ENCODE data around the gene TRPM8.

The TRPM8 gene

DNA sequence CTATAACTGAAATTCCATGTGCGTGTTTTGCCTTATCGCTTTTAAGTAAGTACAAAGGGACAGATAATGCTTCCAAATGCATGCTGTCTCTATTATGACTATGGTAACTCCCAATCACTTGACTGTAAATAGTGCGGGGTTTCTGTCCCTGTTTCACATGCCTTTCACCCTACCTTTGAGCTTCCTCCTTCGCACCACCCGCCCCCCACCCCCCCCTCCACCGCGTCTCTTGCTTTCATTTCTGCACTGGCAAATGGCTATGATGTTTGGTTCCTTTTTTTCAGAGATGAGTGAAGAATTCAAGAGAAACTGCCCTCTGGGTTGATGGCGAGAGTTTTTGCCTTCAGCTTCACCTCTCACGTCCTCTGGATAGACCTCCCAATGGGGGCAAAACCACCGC, 108.3 kb downstream of the TRPM8 start:
- H2AFZ ChIP-seq (ENCODE audit: low read depth, low read length): peak overlapping the region; percentile 52; the same call in 1 of the 2 replicates
- peak overlapping the region; percentile 68 for H3K4me3 ChIP-seq (ENCODE audit: low read length)
- H3K9me3 ChIP-seq (ENCODE audit: insufficient read depth, low read length): no peaks in the 10 kb centered on the region
- peaks cover 12% of the 10 kb centered on the region; the same call in 1 of the 2 replicates for H3K27me3 ChIP-seq (ENCODE audit: low read depth, low read length)
- peak overlapping the region; percentile 93 for H3K4me2 ChIP-seq (ENCODE audit: low read length)
- 0 out of 2 replicates have a peak overlapping the region, but pooled peaks have one; percentile 5 for H3K9ac ChIP-seq (ENCODE audit: low read length)
- no peak overlapping the region for H3K27ac ChIP-seq (ENCODE audit: low read length)
- H3K36me3 ChIP-seq (replicated peaks; ENCODE audit: low read depth, low read length): no peaks in the 10 kb centered on the region
- no peaks in the 10 kb centered on the region for H3K79me2 ChIP-seq (ENCODE audit: low read length)
- H3K4me1 ChIP-seq (ENCODE audit: low read length): peaks cover 12% of the 10 kb centered on the region
- no peak for TF ChIP-seq EZH2phosphoT487 (IDR thresholded peaks at IDR 0.05; ENCODE audit: low read depth)
- TF ChIP-seq, protein P1, sequence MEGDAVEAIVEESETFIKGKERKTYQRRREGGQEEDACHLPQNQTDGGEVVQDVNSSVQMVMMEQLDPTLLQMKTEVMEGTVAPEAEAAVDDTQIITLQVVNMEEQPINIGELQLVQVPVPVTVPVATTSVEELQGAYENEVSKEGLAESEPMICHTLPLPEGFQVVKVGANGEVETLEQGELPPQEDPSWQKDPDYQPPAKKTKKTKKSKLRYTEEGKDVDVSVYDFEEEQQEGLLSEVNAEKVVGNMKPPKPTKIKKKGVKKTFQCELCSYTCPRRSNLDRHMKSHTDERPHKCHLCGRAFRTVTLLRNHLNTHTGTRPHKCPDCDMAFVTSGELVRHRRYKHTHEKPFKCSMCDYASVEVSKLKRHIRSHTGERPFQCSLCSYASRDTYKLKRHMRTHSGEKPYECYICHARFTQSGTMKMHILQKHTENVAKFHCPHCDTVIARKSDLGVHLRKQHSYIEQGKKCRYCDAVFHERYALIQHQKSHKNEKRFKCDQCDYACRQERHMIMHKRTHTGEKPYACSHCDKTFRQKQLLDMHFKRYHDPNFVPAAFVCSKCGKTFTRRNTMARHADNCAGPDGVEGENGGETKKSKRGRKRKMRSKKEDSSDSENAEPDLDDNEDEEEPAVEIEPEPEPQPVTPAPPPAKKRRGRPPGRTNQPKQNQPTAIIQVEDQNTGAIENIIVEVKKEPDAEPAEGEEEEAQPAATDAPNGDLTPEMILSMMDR (IDR thresholded peaks at IDR 0.05; ENCODE audit: low read depth, low read length): no peak
- H4K20me1 ChIP-seq (ENCODE audit: insufficient read depth, low read length): no peaks in the 10 kb centered on the region

DNA sequence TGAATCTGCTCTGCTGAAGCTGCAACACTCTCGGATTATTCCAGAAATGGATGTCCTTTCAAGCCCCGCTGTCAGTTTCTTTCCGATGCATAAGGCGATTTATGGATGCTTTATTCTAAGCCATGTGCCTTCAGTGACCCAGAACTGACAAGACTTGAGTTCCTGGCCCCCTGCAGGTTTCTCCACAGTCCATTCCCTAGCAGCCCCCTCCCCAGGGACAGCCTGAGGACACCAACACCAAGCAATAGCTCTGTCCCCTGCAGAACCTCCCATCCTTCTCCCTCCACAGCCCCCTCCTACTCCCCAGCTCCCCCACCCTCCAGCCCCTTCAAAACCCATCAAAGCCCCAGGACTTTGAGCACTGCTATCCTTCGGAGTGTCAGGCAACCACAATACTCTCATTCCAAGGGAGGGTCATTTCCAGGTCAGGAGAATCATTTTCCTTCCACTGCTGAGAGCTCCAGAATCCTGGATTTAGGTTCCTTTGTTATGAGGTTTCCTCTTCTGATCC, 108.8 kb downstream of the TRPM8 start:
- TF ChIP-seq, protein P1 (IDR thresholded peaks at IDR 0.05; ENCODE audit: low read depth, low read length): no peak
- no peak for TF ChIP-seq EZH2phosphoT487 (IDR thresholded peaks at IDR 0.05; ENCODE audit: low read depth)
- peak overlapping the region; percentile 68 for H3K4me3 ChIP-seq (ENCODE audit: low read length)
- H3K9me3 ChIP-seq (ENCODE audit: insufficient read depth, low read length): no peaks in the 10 kb centered on the region
- no peaks in the 10 kb centered on the region for H4K20me1 ChIP-seq (ENCODE audit: insufficient read depth, low read length)
- H2AFZ ChIP-seq (ENCODE audit: low read depth, low read length): peak overlapping the region; percentile 52; the same call in 1 of the 2 replicates
- no peak overlapping the region for H3K27ac ChIP-seq (ENCODE audit: low read length)
- H3K4me2 ChIP-seq (ENCODE audit: low read length): peak overlapping the region; percentile 93
- H3K4me1 ChIP-seq (ENCODE audit: low read length): peaks cover 12% of the 10 kb centered on the region
- 0 out of 2 replicates have a peak overlapping the region, but pooled peaks have one; percentile 5 for H3K9ac ChIP-seq (ENCODE audit: low read length)
- no peaks in the 10 kb centered on the region for H3K36me3 ChIP-seq (replicated peaks; ENCODE audit: low read depth, low read length)
- H3K27me3 ChIP-seq (ENCODE audit: low read depth, low read length): peaks cover 12% of the 10 kb centered on the region; the same call in 1 of the 2 replicates
- no peaks in the 10 kb centered on the region for H3K79me2 ChIP-seq (ENCODE audit: low read length)

DNA sequence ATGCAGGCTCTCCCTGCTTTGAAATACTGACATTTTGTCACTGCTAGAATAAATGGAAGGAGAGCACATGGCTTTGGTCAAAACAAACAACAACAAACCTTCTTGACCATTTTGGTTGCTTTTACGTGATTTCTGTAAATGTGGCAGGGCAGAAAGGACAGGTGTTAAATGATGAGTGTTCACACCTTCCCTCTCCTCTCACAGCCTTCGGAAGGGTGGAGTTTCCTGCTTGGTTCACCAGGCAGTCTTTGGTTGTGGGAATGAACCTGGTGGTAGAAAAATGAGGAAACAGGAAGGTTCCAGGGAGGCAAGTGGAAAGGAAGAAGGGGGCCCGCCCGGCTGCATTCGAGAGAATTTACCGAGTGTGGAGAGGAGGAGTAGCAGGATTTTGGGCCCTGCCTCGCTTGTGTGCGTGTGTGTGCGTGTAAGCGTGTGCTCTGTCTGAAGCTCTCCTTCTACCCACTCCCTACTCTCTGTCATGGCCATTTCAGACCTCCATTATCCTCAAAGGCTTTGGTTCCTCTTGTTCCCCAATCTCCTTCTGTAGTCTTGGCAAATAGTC, 109.6 kb downstream of the TRPM8 start:
- H3K4me3 ChIP-seq (ENCODE audit: low read length): no peak overlapping the region
- no peak overlapping the region for H3K4me2 ChIP-seq (ENCODE audit: low read length)
- no peak overlapping the region for H2AFZ ChIP-seq (ENCODE audit: low read depth, low read length)
- no peaks in the 10 kb centered on the region for H3K79me2 ChIP-seq (ENCODE audit: low read length)
- H3K27ac ChIP-seq (ENCODE audit: low read length): no peak overlapping the region
- no peaks in the 10 kb centered on the region for H3K36me3 ChIP-seq (replicated peaks; ENCODE audit: low read depth, low read length)
- no peaks in the 10 kb centered on the region for H3K9me3 ChIP-seq (ENCODE audit: insufficient read depth, low read length)
- TF ChIP-seq, protein P1 (IDR thresholded peaks at IDR 0.05; ENCODE audit: low read depth, low read length): no peak
- no peaks in the 10 kb centered on the region for H4K20me1 ChIP-seq (ENCODE audit: insufficient read depth, low read length)
- peaks cover 12% of the 10 kb centered on the region; the same call in 1 of the 2 replicates for H3K27me3 ChIP-seq (ENCODE audit: low read depth, low read length)
- peaks cover 12% of the 10 kb centered on the region for H3K4me1 ChIP-seq (ENCODE audit: low read length)
- no peak overlapping the region for H3K9ac ChIP-seq (ENCODE audit: low read length)

DNA sequence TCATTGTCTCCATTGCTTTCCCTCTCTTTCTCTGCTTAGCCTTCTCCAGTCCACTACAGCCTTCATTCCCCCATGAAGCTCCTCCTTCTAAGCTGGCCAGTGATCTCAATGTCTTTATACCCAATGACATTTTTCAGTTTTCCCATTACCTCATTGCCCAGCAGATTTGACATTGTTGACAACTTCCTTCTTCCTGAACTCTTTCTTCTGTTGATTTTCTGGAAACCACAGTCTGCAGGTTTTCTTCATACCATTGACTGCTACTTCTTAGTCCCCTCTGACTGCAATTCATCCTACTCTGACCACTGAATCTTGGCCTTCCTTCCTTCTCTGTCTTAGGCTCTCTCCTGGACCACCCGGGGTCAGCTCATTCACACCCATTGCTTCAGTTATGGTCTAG, 110.5 kb downstream of the TRPM8 start:
- Histone ChIP-seq H3K27me3 (ENCODE audit: low read depth, low read length) (peaks cover 12% of the 10 kb centered on the region; the same call in 1 of the 2 replicates), H3K27ac (ENCODE audit: low read length) (no peak overlapping the region), H4K20me1 (ENCODE audit: insufficient read depth, low read length) (no peaks in the 10 kb centered on the region), H2AFZ (ENCODE audit: low read depth, low read length) (no peak overlapping the region), H3K4me2 (ENCODE audit: low read length) (no peak overlapping the region), H3K36me3 (replicated peaks; ENCODE audit: low read depth, low read length) (no peaks in the 10 kb centered on the region), H3K4me3 (ENCODE audit: low read length) (no peak overlapping the region), H3K79me2 (ENCODE audit: low read length) (no peaks in the 10 kb centered on the region), H3K4me1 (ENCODE audit: low read length) (peaks cover 12% of the 10 kb centered on the region), H3K9me3 (ENCODE audit: insufficient read depth, low read length) (no peaks in the 10 kb centered on the region), H3K9ac (ENCODE audit: low read length) (no peak overlapping the region)
- TF ChIP-seq, protein P1 (IDR thresholded peaks at IDR 0.05; ENCODE audit: low read depth, low read length): no peak
- no peak for TF ChIP-seq EZH2phosphoT487 (IDR thresholded peaks at IDR 0.05; ENCODE audit: low read depth)
